ENCODE results near the gene SDF2. TPM values are rescaled to one million over a fixed set of nuclear protein-coding genes. Genes with fewer than 3 reads are reported as not detected.
"Not testable (repeated sequence)": the region's sequence is repeated elsewhere in the genome, so short reads cannot be mapped to it uniquely, and the experiment has no call there.

The SDF2 gene
- total RNA-seq, 1 donor from 2014 or later: 62.7 TPM

GRCh38 chr17:28612936-28613872 lies 48.5 kb downstream of the SDF2 start:
- Histone ChIP-seq H4K20me1 (ENCODE audit: low read depth) (no peaks in the 10 kb centered on the region), H3K4me3 (no peak overlapping the region), H3F3A (ENCODE audit: low read depth) (peaks cover 16% of the 10 kb centered on the region), H3K4me2 (no peak overlapping the region), H3K36me3 (peaks cover 19% of the 10 kb centered on the region), H2AFZ (replicated peaks) (no peak overlapping the region), H3K79me2 (ENCODE audit: low read depth) (no peaks in the 10 kb centered on the region), H3K27ac (no peak overlapping the region), H3K9ac (no peak overlapping the region), H3K4me1 (no peaks in the 10 kb centered on the region), H3K27me3 (no peaks in the 10 kb centered on the region), H3K9me3 (ENCODE audit: low read depth) (no peaks in the 10 kb centered on the region)
- DNase-seq (ENCODE audit: low spot score): peak; percentile 74
- no peaks in the 10 kb centered on the region for H3K9me3 Mint-ChIP-seq
- H3K4me1 Mint-ChIP-seq: peaks cover 5% of the 10 kb centered on the region
- H3K36me3 Mint-ChIP-seq: peaks cover 24% of the 10 kb centered on the region
- H3K4me3 Mint-ChIP-seq: no peak overlapping the region
- H3K27ac Mint-ChIP-seq: peak overlapping the region; percentile 19
- TF ChIP-seq EZH2phosphoT487 (IDR thresholded peaks at IDR 0.05): no peak
- TF ChIP-seq CTCF (IDR thresholded peaks at IDR 0.05): peak; percentile 77
- H3K27me3 Mint-ChIP-seq (ENCODE audit: insufficient read depth, low read depth): peaks cover 5% of the 10 kb centered on the region

GRCh38 chr17:28612531-28612930 lies 49.2 kb downstream of the SDF2 start:
- Mint-ChIP-seq H3K4me1 (peaks cover 5% of the 10 kb centered on the region), H3K36me3 (peaks cover 24% of the 10 kb centered on the region)
- H3K36me3 ChIP-seq: peaks cover 14% of the 10 kb centered on the region

GRCh38 chr17:28610376-28610775 lies 51.3 kb downstream of the SDF2 start:
- Histone ChIP-seq H3K4me3 (no peak overlapping the region), H3K9me3 (ENCODE audit: low read depth) (no peaks in the 10 kb centered on the region), H3K27me3 (no peaks in the 10 kb centered on the region), H4K20me1 (ENCODE audit: low read depth) (no peaks in the 10 kb centered on the region), H3K4me1 (no peaks in the 10 kb centered on the region), H3K4me2 (no peak overlapping the region), H3K79me2 (ENCODE audit: low read depth) (no peaks in the 10 kb centered on the region), H3K36me3 (peaks cover 7% of the 10 kb centered on the region), H3K9ac (no peak overlapping the region), H3F3A (ENCODE audit: low read depth) (peaks cover 16% of the 10 kb centered on the region), H2AFZ (replicated peaks) (no peak overlapping the region), H3K27ac (no peak overlapping the region)
- no peak for DNase-seq (ENCODE audit: low spot score)
- no peak overlapping the region for H3K4me3 Mint-ChIP-seq
- H3K9me3 Mint-ChIP-seq: no peaks in the 10 kb centered on the region
- H3K27ac Mint-ChIP-seq: no peak overlapping the region
- peaks cover 19% of the 10 kb centered on the region for H3K36me3 Mint-ChIP-seq
- H3K27me3 Mint-ChIP-seq (ENCODE audit: insufficient read depth, low read depth): peaks cover 5% of the 10 kb centered on the region
- TF ChIP-seq EZH2phosphoT487 (IDR thresholded peaks at IDR 0.05) (no peak), CTCF (IDR thresholded peaks at IDR 0.05) (no peak), EZH2 (IDR thresholded peaks at IDR 0.05) (no peak)
- peaks cover 5% of the 10 kb centered on the region for H3K4me1 Mint-ChIP-seq

More at GRCh38 chr17:28612531-28612930, 49.2 kb downstream of the SDF2 start:
- no peaks in the 10 kb centered on the region for H3K79me2 ChIP-seq (ENCODE audit: low read depth)
- no peak overlapping the region for H3K27ac ChIP-seq
- no peaks in the 10 kb centered on the region for H4K20me1 ChIP-seq (ENCODE audit: low read depth)
- no peak overlapping the region for H3K9ac ChIP-seq
- no peak overlapping the region for H2AFZ ChIP-seq (replicated peaks)
- no peaks in the 10 kb centered on the region for H3K4me1 ChIP-seq
- H3K27me3 Mint-ChIP-seq (ENCODE audit: insufficient read depth, low read depth): peaks cover 5% of the 10 kb centered on the region
- TF ChIP-seq EZH2 (IDR thresholded peaks at IDR 0.05): no peak
- H3K27me3 ChIP-seq: no peaks in the 10 kb centered on the region
- no peaks in the 10 kb centered on the region for H3K9me3 Mint-ChIP-seq
- H3K4me3 ChIP-seq: no peak overlapping the region
- H3K4me3 Mint-ChIP-seq: no peak overlapping the region
- H3K27ac Mint-ChIP-seq: peak overlapping the region; percentile 15
- DNase-seq (ENCODE audit: low spot score): no peak
- H3K9me3 ChIP-seq (ENCODE audit: low read depth): no peaks in the 10 kb centered on the region
- no peak overlapping the region for H3K4me2 ChIP-seq
- H3F3A ChIP-seq (ENCODE audit: low read depth): peaks cover 16% of the 10 kb centered on the region

- H2AFZ ChIP-seq (replicated peaks); H3K4me2 ChIP-seq; H3K9ac ChIP-seq; H4K20me1 ChIP-seq (ENCODE audit: low read depth); H3K4me3 ChIP-seq; H3K36me3 Mint-ChIP-seq; H3K27me3 Mint-ChIP-seq (ENCODE audit: insufficient read depth, low read depth); H3K9me3 ChIP-seq (ENCODE audit: low read depth); H3K4me3 Mint-ChIP-seq; H3K27ac Mint-ChIP-seq; H3K9me3 Mint-ChIP-seq; H3K79me2 ChIP-seq (ENCODE audit: low read depth); H3K36me3 ChIP-seq; H3K27ac ChIP-seq; DNase-seq (ENCODE audit: low spot score): not testable (repeated sequence)
- Histone ChIP-seq H3F3A (ENCODE audit: low read depth) (peaks cover 27% of the 10 kb centered on the region), H3K27me3 (peaks cover 11% of the 10 kb centered on the region), H3K4me1 (peaks cover 13% of the 10 kb centered on the region)
- peaks cover 20% of the 10 kb centered on the region for H3K4me1 Mint-ChIP-seq
Observed at GRCh38 chr17:28604031-28604430, 57.7 kb downstream of the SDF2 start.
